GM23338 (cell line): ENCODE results near the gene RAPGEFL1. TPM values are rescaled to one million over a fixed set of nuclear protein-coding genes. Genes with fewer than 3 reads are reported as not detected.

Experiments
- ATAC-seq: fragments of 200-7000 bp; cut with Tn5 transposase; 3 replicates; pipeline ENCODE4 v1.9.1; 2020
- DNase-seq: peaks from one replicate; pipeline ENCODE4 v3.0.0-alpha.2; 2015; ENCODE audit warnings: low spot score
- H2AFZ ChIP-seq: fragments of 200-600 bp; sonication (generic); 2 replicates; pipeline ENCODE4 v1.8.0; 2016; ENCODE audit warnings: antibody characterized with exemption, mild to moderate bottlenecking, moderate library complexity
- H3F3A ChIP-seq: fragments of 200-600 bp; sonication (generic); replicated peaks from 2 replicates; pipeline ENCODE4 v1.8.0; 2017; ENCODE audit warnings: antibody characterized with exemption, mixed run types, low read depth
- H3K27ac ChIP-seq: fragments of 200-600 bp; sonication (generic); 2 replicates; pipeline ENCODE4 v1.6.1; 2016; ENCODE audit warnings: low read depth
- H3K27me3 ChIP-seq: fragments of 200-600 bp; sonication (generic); 2 replicates; pipeline ENCODE4 v1.8.0; 2016; ENCODE audit warnings: mild to moderate bottlenecking, mixed run types, moderate library complexity; ENCODE audit not compliant: insufficient read depth
- H3K36me3 ChIP-seq: fragments of 200-600 bp; sonication (generic); 2 replicates; pipeline ENCODE4 v1.8.0; 2016; ENCODE audit warnings: mild to moderate bottlenecking; ENCODE audit not compliant: insufficient read depth
- H3K4me1 ChIP-seq: fragments of 200-600 bp; sonication (generic); 2 replicates; pipeline ENCODE4 v1.8.0; 2016; ENCODE audit warnings: mild to moderate bottlenecking, moderate library complexity; ENCODE audit not compliant: insufficient read depth
- H3K4me2 ChIP-seq: fragments of 200-600 bp; sonication (generic); 2 replicates; pipeline ENCODE4 v1.7.1; 2017; ENCODE audit warnings: mixed run types
- H3K4me3 ChIP-seq: fragments of 200-600 bp; sonication (generic); 2 replicates; pipeline ENCODE4 v1.6.1; 2016; ENCODE audit warnings: mixed run types
- H3K79me2 ChIP-seq: fragments of 200-600 bp; sonication (generic); replicated peaks from 2 replicates; pipeline ENCODE4 v1.8.0; 2017; ENCODE audit warnings: mild to moderate bottlenecking; ENCODE audit not compliant: insufficient read depth
- H3K9me2 ChIP-seq: fragments of 200-600 bp; sonication (generic); 2 replicates; pipeline ENCODE4 v1.8.0; 2017; ENCODE audit not compliant: insufficient read depth
- H4K20me1 ChIP-seq: fragments of 200-600 bp; sonication (generic); replicated peaks from 2 replicates; pipeline ENCODE4 v1.8.0; 2017; ENCODE audit warnings: mild to moderate bottlenecking; ENCODE audit not compliant: insufficient read depth
- H3K27ac Mint-ChIP-seq: 2 replicates; pipeline ENCODE4 v1.8.0; 2020; ENCODE audit warnings: inconsistent platforms, mild to moderate bottlenecking, moderate library complexity, mixed read lengths
- H3K27me3 Mint-ChIP-seq: 3 replicates; pipeline ENCODE4 v1.8.0; 2022; ENCODE audit warnings: low read depth, mild to moderate bottlenecking, moderate library complexity, mixed read lengths, inconsistent platforms; ENCODE audit not compliant: insufficient read depth, poor library complexity
- H3K36me3 Mint-ChIP-seq: 3 replicates; pipeline ENCODE4 v1.8.0; 2021; ENCODE audit warnings: low read depth, mild to moderate bottlenecking, inconsistent platforms, moderate library complexity, mixed read lengths
- H3K4me1 Mint-ChIP-seq: 3 replicates; pipeline ENCODE4 v1.8.0; 2020; ENCODE audit warnings: mild to moderate bottlenecking, inconsistent platforms, mixed read lengths
- H3K4me3 Mint-ChIP-seq: 3 replicates; pipeline ENCODE4 v1.8.0; 2021; ENCODE audit warnings: moderate library complexity, mild to moderate bottlenecking, inconsistent platforms, mixed read lengths
- H3K9me3 Mint-ChIP-seq: 3 replicates; pipeline ENCODE4 v1.8.0; 2020; ENCODE audit warnings: moderate library complexity, mild to moderate bottlenecking, inconsistent platforms, mixed read lengths
- CREB1 ChIP-seq: fragments of 250-450 bp; sonication (Bioruptor Pico); IDR thresholded peaks from 2 replicates; pipeline ENCODE4 v1.5.0; 2020; ENCODE audit warnings: low read depth, mild to moderate bottlenecking, moderate library complexity
- EZH2 ChIP-seq: fragments of 200-600 bp; sonication (generic); IDR thresholded peaks from one replicate; pipeline ENCODE4 v1.8.0; 2017; ENCODE audit warnings: antibody characterized with exemption, mild to moderate bottlenecking, low read depth; ENCODE audit not compliant: unreplicated experiment
- EZH2phosphoT487 ChIP-seq: fragments of 200-600 bp; sonication (generic); IDR thresholded peaks from one replicate; pipeline ENCODE4 v1.8.1; 2018; ENCODE audit warnings: antibody characterized with exemption; ENCODE audit not compliant: unreplicated experiment
- POLR2AphosphoS5 ChIP-seq: IDR thresholded peaks from 2 replicates; pipeline ENCODE4 v1.6.1; 2016; ENCODE audit warnings: antibody characterized with exemption, low read depth
- polyA plus RNA-seq: library from polyadenylated mRNA; unstranded; fragments of >200 nt; fragmentation: Nextera tagmentation; extraction: Ambion mirVana; gene quantifications from 2 replicates; pipeline ENCODE4 v1.2.1, GENCODE V29; 2016
- total RNA-seq: library from RNA; depleted of rRNA; stranded (reverse); fragments of >200 nt; shearing (Covaris generic); gene quantifications from 2 replicates; pipeline ENCODE4 v1.2.3, GENCODE V29; 2014
- TF ChIP-seq, protein P1 (sequence below): fragments of 250-450 bp; sonication (Bioruptor Pico); IDR thresholded peaks from 2 replicates; pipeline ENCODE4 v1.5.0; 2020; ENCODE audit warnings: mild to moderate bottlenecking, moderate library complexity
- TF ChIP-seq, protein P2 (sequence below): IDR thresholded peaks from 2 replicates; pipeline ENCODE4 v1.6.1; 2016; ENCODE audit warnings: antibody characterized with exemption

Gene RAPGEFL1
- total and polyA plus RNA-seq, 2 experiments from 2014 or later = 6.7 to 14.0 TPM

DNA sequence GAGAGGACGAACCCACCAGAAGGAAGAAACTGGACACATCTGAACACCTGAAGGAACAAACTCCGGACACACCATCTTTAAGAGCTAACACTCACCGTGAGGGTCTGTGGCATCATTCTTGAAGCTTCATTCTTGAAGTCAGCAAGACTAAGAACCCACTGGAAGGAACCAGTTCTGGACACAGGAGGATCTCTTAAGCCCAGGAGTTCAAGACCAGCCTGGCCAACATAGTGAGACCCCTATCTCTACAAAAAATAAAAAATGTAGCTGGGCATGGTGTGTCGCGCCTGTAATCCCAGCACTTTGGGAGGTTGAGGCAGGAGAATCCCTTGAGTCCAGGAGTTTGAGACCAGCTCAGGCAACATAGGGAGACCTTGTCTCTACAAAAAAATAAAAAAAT is 21.3 kb downstream of the RAPGEFL1 start:
- Mint-ChIP-seq H3K4me1 (peaks cover 10% of the 10 kb centered on the region), H3K27ac (no peak overlapping the region), H3K9me3 (no peaks in the 10 kb centered on the region; the same call in 2 of the 3 replicates), H3K4me3 (no peak overlapping the region), H3K27me3 (peaks cover 14% of the 10 kb centered on the region), H3K36me3 (peaks cover 4% of the 10 kb centered on the region; the same call in 1 of the 3 replicates)
- H3K27me3 ChIP-seq = no peaks in the 10 kb centered on the region
- H3K4me2 ChIP-seq = no peak overlapping the region
- TF ChIP-seq EZH2phosphoT487 (no peak), POLR2AphosphoS5 (no peak), CREB1 (CRISPR knock-in tag) (no peak), EZH2 (no peak)
- TF ChIP-seq, protein P1, sequence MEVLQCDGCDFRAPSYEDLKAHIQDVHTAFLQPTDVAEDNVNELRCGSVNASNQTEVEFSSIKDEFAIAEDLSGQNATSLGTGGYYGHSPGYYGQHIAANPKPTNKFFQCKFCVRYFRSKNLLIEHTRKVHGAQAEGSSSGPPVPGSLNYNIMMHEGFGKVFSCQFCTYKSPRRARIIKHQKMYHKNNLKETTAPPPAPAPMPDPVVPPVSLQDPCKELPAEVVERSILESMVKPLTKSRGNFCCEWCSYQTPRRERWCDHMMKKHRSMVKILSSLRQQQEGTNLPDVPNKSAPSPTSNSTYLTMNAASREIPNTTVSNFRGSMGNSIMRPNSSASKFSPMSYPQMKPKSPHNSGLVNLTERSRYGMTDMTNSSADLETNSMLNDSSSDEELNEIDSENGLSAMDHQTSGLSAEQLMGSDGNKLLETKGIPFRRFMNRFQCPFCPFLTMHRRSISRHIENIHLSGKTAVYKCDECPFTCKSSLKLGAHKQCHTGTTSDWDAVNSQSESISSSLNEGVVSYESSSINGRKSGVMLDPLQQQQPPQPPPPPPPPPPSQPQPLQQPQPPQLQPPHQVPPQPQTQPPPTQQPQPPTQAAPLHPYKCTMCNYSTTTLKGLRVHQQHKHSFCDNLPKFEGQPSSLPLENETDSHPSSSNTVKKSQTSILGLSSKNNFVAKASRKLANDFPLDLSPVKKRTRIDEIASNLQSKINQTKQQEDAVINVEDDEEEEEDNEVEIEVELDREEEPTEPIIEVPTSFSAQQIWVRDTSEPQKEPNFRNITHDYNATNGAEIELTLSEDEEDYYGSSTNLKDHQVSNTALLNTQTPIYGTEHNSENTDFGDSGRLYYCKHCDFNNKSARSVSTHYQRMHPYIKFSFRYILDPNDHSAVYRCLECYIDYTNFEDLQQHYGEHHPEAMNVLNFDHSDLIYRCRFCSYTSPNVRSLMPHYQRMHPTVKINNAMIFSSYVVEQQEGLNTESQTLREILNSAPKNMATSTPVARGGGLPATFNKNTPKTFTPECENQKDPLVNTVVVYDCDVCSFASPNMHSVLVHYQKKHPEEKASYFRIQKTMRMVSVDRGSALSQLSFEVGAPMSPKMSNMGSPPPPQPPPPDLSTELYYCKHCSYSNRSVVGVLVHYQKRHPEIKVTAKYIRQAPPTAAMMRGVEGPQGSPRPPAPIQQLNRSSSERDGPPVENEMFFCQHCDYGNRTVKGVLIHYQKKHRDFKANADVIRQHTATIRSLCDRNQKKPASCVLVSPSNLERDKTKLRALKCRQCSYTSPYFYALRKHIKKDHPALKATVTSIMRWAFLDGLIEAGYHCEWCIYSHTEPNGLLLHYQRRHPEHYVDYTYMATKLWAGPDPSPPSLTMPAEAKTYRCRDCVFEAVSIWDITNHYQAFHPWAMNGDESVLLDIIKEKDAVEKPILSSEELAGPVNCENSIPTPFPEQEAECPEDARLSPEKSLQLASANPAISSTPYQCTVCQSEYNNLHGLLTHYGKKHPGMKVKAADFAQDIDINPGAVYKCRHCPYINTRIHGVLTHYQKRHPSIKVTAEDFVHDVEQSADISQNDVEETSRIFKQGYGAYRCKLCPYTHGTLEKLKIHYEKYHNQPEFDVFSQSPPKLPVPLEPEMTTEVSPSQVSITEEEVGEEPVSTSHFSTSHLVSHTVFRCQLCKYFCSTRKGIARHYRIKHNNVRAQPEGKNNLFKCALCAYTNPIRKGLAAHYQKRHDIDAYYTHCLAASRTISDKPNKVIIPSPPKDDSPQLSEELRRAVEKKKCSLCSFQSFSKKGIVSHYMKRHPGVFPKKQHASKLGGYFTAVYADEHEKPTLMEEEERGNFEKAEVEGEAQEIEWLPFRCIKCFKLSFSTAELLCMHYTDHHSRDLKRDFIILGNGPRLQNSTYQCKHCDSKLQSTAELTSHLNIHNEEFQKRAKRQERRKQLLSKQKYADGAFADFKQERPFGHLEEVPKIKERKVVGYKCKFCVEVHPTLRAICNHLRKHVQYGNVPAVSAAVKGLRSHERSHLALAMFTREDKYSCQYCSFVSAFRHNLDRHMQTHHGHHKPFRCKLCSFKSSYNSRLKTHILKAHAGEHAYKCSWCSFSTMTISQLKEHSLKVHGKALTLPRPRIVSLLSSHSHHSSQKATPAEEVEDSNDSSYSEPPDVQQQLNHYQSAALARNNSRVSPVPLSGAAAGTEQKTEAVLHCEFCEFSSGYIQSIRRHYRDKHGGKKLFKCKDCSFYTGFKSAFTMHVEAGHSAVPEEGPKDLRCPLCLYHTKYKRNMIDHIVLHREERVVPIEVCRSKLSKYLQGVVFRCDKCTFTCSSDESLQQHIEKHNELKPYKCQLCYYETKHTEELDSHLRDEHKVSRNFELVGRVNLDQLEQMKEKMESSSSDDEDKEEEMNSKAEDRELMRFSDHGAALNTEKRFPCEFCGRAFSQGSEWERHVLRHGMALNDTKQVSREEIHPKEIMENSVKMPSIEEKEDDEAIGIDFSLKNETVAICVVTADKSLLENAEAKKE (CRISPR knock-in tag) = no peak
- TF ChIP-seq, protein P2, sequence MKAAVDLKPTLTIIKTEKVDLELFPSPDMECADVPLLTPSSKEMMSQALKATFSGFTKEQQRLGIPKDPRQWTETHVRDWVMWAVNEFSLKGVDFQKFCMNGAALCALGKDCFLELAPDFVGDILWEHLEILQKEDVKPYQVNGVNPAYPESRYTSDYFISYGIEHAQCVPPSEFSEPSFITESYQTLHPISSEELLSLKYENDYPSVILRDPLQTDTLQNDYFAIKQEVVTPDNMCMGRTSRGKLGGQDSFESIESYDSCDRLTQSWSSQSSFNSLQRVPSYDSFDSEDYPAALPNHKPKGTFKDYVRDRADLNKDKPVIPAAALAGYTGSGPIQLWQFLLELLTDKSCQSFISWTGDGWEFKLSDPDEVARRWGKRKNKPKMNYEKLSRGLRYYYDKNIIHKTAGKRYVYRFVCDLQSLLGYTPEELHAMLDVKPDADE = no peak
- no peaks in the 10 kb centered on the region for H4K20me1 ChIP-seq
- no peaks in the 10 kb centered on the region for H3F3A ChIP-seq
- H3K36me3 ChIP-seq = no peaks in the 10 kb centered on the region
- H3K27ac ChIP-seq = no peak overlapping the region
- H3K4me3 ChIP-seq = no peak overlapping the region
- no peak for ATAC-seq
- DNase-seq = no peak
- no peaks in the 10 kb centered on the region for H3K4me1 ChIP-seq
- no peaks in the 10 kb centered on the region for H3K9me2 ChIP-seq
- H3K79me2 ChIP-seq = no peaks in the 10 kb centered on the region
- H2AFZ ChIP-seq = no peak overlapping the region
